Superior temporal gyrus (tissue), 1 donor: ENCODE data around the gene WTAP.

ENCODE experiments used
- DNase-seq: peaks from one replicate; pipeline ENCODE4 v3.0.0-alpha.2; 2016; ENCODE audit errors: extremely low spot score

WTAP gene

GRCh38 chr6:159805440-159806020 lies 78.2 kb downstream of the WTAP start:
- DNase-seq: no peak
